IPS DF 4.7 (cell line): Measurements from ENCODE around the gene TRIM22.

Source experiments
- DNase-seq: peaks from one replicate; pipeline ENCODE4 v3.0.0-alpha.2; 2013; ENCODE audit warnings: low spot score; ENCODE audit errors: extremely low read depth

TRIM22 gene

GRCh38 chr11:5746614-5747013 lies 57.0 kb downstream of the TRIM22 start:
- no peak for DNase-seq

GRCh38 chr11:5749836-5750235 lies 60.2 kb downstream of the TRIM22 start:
- DNase-seq, result no peak

DNA sequence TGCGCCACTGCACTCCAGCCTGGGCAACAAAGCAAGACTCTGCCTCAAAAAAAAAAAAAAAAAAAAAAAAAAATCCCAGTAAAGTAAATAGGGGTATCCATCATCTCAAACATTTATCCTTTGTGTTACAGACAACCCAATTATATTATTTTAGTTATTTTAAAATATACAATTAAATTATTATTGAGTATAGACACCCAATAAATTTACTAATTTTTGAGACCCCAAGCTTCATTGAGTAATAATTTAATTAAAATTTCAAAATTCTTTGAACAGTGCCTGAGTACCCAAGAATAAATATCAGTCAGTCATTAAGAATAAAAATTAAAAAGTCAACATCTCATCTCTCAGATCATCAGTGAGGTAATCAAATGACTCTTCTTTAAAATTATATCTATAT lies 64.4 kb downstream of the TRIM22 start, which contains the start of gene OR52N4:
TSS of gene OR52N4 (plus strand) at position 301 of the 400 bp plus-strand sequence. CDS start 498 bp downstream, outside the sequence.
- DNase-seq, result no peak
